ENCODE measurements around the gene ADK.

The ADK gene

DNA sequence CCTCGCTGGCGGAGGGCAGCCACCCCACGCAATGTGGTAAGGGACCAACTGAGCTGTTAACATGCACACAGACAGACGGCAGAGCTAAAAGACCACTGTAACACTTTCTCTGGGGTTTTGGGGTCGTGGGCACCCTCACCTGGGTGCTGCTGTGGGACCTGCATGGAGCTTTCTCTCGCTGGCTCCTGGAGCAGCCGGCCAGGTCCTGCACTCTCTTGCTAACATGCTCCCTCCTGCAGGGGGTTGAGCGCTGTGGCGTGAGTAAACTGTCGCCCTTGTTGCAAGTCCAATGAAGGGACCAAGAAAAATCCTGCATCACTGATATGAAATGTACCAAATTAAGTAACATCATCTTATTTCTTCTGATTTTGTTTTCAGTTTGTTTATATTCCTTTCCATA is 92.0 kb downstream of the ADK start:
- H3K9ac ChIP-seq (ENCODE audit: low read depth, low read length), result no peak overlapping the region
- no peaks in the 10 kb centered on the region for H3K27me3 ChIP-seq (ENCODE audit: control insufficient read depth, insufficient read depth, low read length)
- H3K4me3 ChIP-seq (ENCODE audit: low read depth, low read length), result no peak overlapping the region
- no peak overlapping the region for H3K27ac ChIP-seq (ENCODE audit: low read depth, low read length)
- H3K9me3 ChIP-seq (ENCODE audit: control insufficient read depth, insufficient read depth, low read length), result no peaks in the 10 kb centered on the region
- H3K36me3 ChIP-seq (ENCODE audit: control insufficient read depth, insufficient read depth, low read length), result peaks cover 7% of the 10 kb centered on the region; the same call in 1 of the 2 replicates
- H3K4me1 ChIP-seq (ENCODE audit: control insufficient read depth, insufficient read depth, low read length), result no peaks in the 10 kb centered on the region

- no peak overlapping the region for H3K4me3 ChIP-seq (ENCODE audit: low read depth, low read length)
- H3K27me3 ChIP-seq (ENCODE audit: control insufficient read depth, insufficient read depth, low read length), result no peaks in the 10 kb centered on the region
- no peaks in the 10 kb centered on the region for H3K4me1 ChIP-seq (ENCODE audit: control insufficient read depth, insufficient read depth, low read length)
- H3K9ac ChIP-seq (ENCODE audit: low read depth, low read length), result no peak overlapping the region
- H3K27ac ChIP-seq (ENCODE audit: low read depth, low read length), result no peak overlapping the region
- no peaks in the 10 kb centered on the region for H3K9me3 ChIP-seq (ENCODE audit: control insufficient read depth, insufficient read depth, low read length)
- peaks cover 7% of the 10 kb centered on the region; the same call in 1 of the 2 replicates for H3K36me3 ChIP-seq (ENCODE audit: control insufficient read depth, insufficient read depth, low read length)
These were observed 93.2 kb downstream of the ADK start for GRCh38 chr10:74244097-74244685.

DNA sequence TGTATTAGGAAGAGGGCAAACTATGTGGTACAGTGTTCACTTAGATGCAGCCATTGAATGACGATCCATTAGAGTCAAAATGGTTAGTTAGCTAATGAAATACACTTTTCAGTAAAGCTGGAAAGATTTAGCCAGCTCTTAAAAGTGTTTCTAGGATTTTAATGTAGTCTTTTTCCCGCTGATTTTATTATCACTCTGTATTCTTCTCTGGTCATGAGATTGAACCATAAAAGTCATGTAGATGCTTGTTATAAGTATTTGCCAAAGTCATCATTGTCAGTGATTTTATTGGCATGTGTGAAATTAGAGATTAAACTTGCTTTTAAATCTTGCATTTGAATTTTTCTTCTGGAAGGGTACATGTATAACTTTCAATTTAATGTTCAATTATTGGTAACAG is 93.8 kb downstream of the ADK start:
- peaks cover 7% of the 10 kb centered on the region; the same call in 1 of the 2 replicates for H3K36me3 ChIP-seq (ENCODE audit: control insufficient read depth, insufficient read depth, low read length)
- H3K4me3 ChIP-seq (ENCODE audit: low read depth, low read length), result no peak overlapping the region
- no peaks in the 10 kb centered on the region for H3K9me3 ChIP-seq (ENCODE audit: control insufficient read depth, insufficient read depth, low read length)
- H3K27me3 ChIP-seq (ENCODE audit: control insufficient read depth, insufficient read depth, low read length), result no peaks in the 10 kb centered on the region
- no peak overlapping the region for H3K9ac ChIP-seq (ENCODE audit: low read depth, low read length)
- no peaks in the 10 kb centered on the region for H3K4me1 ChIP-seq (ENCODE audit: control insufficient read depth, insufficient read depth, low read length)
- no peak overlapping the region for H3K27ac ChIP-seq (ENCODE audit: low read depth, low read length)

DNA sequence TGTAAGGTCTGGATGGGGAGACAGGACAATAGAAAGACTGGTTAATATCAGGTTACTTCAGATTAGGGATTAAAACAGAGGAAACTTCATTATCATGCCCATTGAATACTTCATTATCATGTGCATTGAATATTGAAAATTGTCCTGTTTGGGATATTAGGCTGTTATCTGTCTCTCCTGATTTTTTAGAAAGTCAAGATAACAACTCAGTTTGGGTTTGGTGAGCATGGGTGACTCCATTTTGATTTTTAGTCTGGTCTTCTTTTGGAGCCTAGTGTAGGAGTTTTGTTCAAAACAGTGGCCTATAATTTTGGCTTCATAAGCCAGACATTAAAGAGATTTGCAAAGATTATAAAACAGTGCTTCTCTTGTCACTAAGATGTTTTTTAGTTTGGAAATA is 95.5 kb downstream of the ADK start:
- no peak overlapping the region for H3K9ac ChIP-seq (ENCODE audit: low read depth, low read length)
- no peaks in the 10 kb centered on the region for H3K27me3 ChIP-seq (ENCODE audit: control insufficient read depth, insufficient read depth, low read length)
- H3K36me3 ChIP-seq (ENCODE audit: control insufficient read depth, insufficient read depth, low read length), result peaks cover 7% of the 10 kb centered on the region; the same call in 1 of the 2 replicates
- no peak overlapping the region for H3K27ac ChIP-seq (ENCODE audit: low read depth, low read length)
- H3K4me1 ChIP-seq (ENCODE audit: control insufficient read depth, insufficient read depth, low read length), result peaks cover 5% of the 10 kb centered on the region
- no peak overlapping the region for H3K4me3 ChIP-seq (ENCODE audit: low read depth, low read length)
- no peaks in the 10 kb centered on the region for H3K9me3 ChIP-seq (ENCODE audit: control insufficient read depth, insufficient read depth, low read length)

DNA sequence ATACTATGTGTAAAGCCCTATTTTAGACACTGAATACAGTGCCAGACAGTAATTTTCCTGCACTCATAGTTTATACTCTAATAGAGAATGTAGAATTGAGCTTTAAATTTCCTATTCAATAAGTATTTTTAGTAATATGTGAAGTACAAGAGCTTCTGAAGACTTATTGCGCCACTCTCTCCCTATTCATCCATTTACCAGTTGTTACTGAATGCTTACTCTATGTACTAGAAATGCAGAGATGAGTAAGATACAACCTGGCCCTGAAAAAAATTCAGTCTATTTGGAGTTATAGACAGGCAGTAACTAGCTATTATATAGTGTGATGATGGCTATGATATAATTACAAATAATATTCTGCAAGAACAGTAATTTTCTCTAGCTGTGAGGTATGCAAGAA is 98.8 kb downstream of the ADK start:
- no peak overlapping the region for H3K4me3 ChIP-seq (ENCODE audit: low read depth, low read length)
- H3K27ac ChIP-seq (ENCODE audit: low read depth, low read length), result no peak overlapping the region
- H3K36me3 ChIP-seq (ENCODE audit: control insufficient read depth, insufficient read depth, low read length), result no peaks in the 10 kb centered on the region
- H3K9me3 ChIP-seq (ENCODE audit: control insufficient read depth, insufficient read depth, low read length), result no peaks in the 10 kb centered on the region
- H3K9ac ChIP-seq (ENCODE audit: low read depth, low read length), result no peak overlapping the region
- H3K27me3 ChIP-seq (ENCODE audit: control insufficient read depth, insufficient read depth, low read length), result no peaks in the 10 kb centered on the region
- H3K4me1 ChIP-seq (ENCODE audit: control insufficient read depth, insufficient read depth, low read length), result peaks cover 14% of the 10 kb centered on the region

- no peak overlapping the region for H3K27ac ChIP-seq (ENCODE audit: low read depth, low read length)
These were observed 104.2 kb downstream of the ADK start for GRCh38 chr10:74255214-74255613.

GRCh38 chr10:74255888-74256357 is 104.9 kb downstream of the ADK start:
- Histone ChIP-seq H3K27me3 (ENCODE audit: control insufficient read depth, insufficient read depth, low read length) (no peaks in the 10 kb centered on the region), H3K9ac (ENCODE audit: low read depth, low read length) (no peak overlapping the region), H3K27ac (ENCODE audit: low read depth, low read length) (peak overlapping the region; percentile 58), H3K4me1 (ENCODE audit: control insufficient read depth, insufficient read depth, low read length) (peaks cover 50% of the 10 kb centered on the region), H3K4me3 (ENCODE audit: low read depth, low read length) (no peak overlapping the region), H3K9me3 (ENCODE audit: control insufficient read depth, insufficient read depth, low read length) (no peaks in the 10 kb centered on the region), H3K36me3 (ENCODE audit: control insufficient read depth, insufficient read depth, low read length) (no peaks in the 10 kb centered on the region)

More at GRCh38 chr10:74255214-74255613, 104.2 kb downstream of the ADK start:
- Histone ChIP-seq H3K4me3 (ENCODE audit: low read depth, low read length) (no peak overlapping the region), H3K36me3 (ENCODE audit: control insufficient read depth, insufficient read depth, low read length) (no peaks in the 10 kb centered on the region), H3K27me3 (ENCODE audit: control insufficient read depth, insufficient read depth, low read length) (no peaks in the 10 kb centered on the region), H3K9ac (ENCODE audit: low read depth, low read length) (no peak overlapping the region), H3K4me1 (ENCODE audit: control insufficient read depth, insufficient read depth, low read length) (peaks cover 53% of the 10 kb centered on the region), H3K9me3 (ENCODE audit: control insufficient read depth, insufficient read depth, low read length) (no peaks in the 10 kb centered on the region)

DNA sequence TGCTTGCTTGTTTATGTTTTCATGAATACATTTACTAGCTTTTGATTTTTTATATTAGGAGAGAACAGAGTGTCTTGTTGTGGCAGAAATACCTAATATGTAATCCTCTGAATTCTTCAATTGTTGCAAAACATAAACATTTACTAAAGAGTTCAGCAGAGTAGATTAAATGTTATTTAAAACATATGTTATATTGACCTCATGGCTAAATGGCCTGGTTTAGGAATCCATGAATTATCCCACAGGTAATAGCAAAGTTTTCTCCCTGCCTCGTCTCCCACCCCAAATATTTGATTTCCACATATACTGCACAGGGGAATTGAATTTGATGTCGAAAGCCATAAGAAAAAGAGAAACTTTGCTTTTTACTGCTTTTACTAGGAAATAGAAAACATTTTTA is 111.8 kb downstream of the ADK start:
- H3K27ac ChIP-seq (ENCODE audit: low read depth, low read length), result no peak overlapping the region
- no peak overlapping the region for H3K9ac ChIP-seq (ENCODE audit: low read depth, low read length)
- H3K4me1 ChIP-seq (ENCODE audit: control insufficient read depth, insufficient read depth, low read length), result peaks cover 11% of the 10 kb centered on the region
- H3K4me3 ChIP-seq (ENCODE audit: low read depth, low read length), result no peak overlapping the region
- no peaks in the 10 kb centered on the region for H3K36me3 ChIP-seq (ENCODE audit: control insufficient read depth, insufficient read depth, low read length)
- no peaks in the 10 kb centered on the region for H3K9me3 ChIP-seq (ENCODE audit: control insufficient read depth, insufficient read depth, low read length)
- H3K27me3 ChIP-seq (ENCODE audit: control insufficient read depth, insufficient read depth, low read length), result no peaks in the 10 kb centered on the region

GRCh38 chr10:74263996-74264395 is 113.0 kb downstream of the ADK start:
- Histone ChIP-seq H3K4me1 (ENCODE audit: control insufficient read depth, insufficient read depth, low read length) (peaks cover 2% of the 10 kb centered on the region; the same call in 1 of the 2 replicates), H3K27ac (ENCODE audit: low read depth, low read length) (no peak overlapping the region), H3K9ac (ENCODE audit: low read depth, low read length) (no peak overlapping the region), H3K27me3 (ENCODE audit: control insufficient read depth, insufficient read depth, low read length) (no peaks in the 10 kb centered on the region), H3K36me3 (ENCODE audit: control insufficient read depth, insufficient read depth, low read length) (no peaks in the 10 kb centered on the region), H3K4me3 (ENCODE audit: low read depth, low read length) (no peak overlapping the region), H3K9me3 (ENCODE audit: control insufficient read depth, insufficient read depth, low read length) (no peaks in the 10 kb centered on the region)

DNA sequence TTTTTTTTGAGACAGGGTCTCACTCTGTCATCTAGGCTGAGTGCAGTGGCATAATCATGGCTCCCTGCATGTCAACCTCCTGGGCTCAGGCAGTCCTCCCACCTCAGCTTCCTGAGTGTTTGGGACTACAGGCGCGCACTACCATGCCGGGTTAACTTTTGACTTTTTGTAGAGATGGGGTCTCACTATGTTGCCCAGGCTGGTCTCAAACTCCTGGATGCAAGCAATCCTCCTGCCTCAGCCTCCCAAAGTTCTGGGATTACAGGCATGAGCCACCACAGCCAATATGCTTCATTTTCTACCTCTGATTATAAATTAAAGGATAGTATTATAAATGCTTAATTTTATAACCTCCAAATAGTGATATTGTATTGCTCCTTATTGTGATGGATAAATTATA is 121.3 kb downstream of the ADK start:
- H3K9ac ChIP-seq (ENCODE audit: low read depth, low read length), result no peak overlapping the region
- no peaks in the 10 kb centered on the region for H3K36me3 ChIP-seq (ENCODE audit: control insufficient read depth, insufficient read depth, low read length)
- H3K27me3 ChIP-seq (ENCODE audit: control insufficient read depth, insufficient read depth, low read length), result no peaks in the 10 kb centered on the region
- no peaks in the 10 kb centered on the region for H3K4me1 ChIP-seq (ENCODE audit: control insufficient read depth, insufficient read depth, low read length)
- no peak overlapping the region for H3K4me3 ChIP-seq (ENCODE audit: low read depth, low read length)
- no peak overlapping the region for H3K27ac ChIP-seq (ENCODE audit: low read depth, low read length)
- no peaks in the 10 kb centered on the region for H3K9me3 ChIP-seq (ENCODE audit: control insufficient read depth, insufficient read depth, low read length)

GRCh38 chr10:74275755-74276290 is 124.8 kb downstream of the ADK start:
- Histone ChIP-seq H3K9me3 (ENCODE audit: control insufficient read depth, insufficient read depth, low read length) (no peaks in the 10 kb centered on the region), H3K4me1 (ENCODE audit: control insufficient read depth, insufficient read depth, low read length) (no peaks in the 10 kb centered on the region), H3K4me3 (ENCODE audit: low read depth, low read length) (no peak overlapping the region), H3K27ac (ENCODE audit: low read depth, low read length) (no peak overlapping the region), H3K27me3 (ENCODE audit: control insufficient read depth, insufficient read depth, low read length) (no peaks in the 10 kb centered on the region), H3K9ac (ENCODE audit: low read depth, low read length) (no peak overlapping the region), H3K36me3 (ENCODE audit: control insufficient read depth, insufficient read depth, low read length) (no peaks in the 10 kb centered on the region)
